GM10248 (cell line): ENCODE results near the gene FGF5.

ENCODE experiments used
- CTCF ChIA-PET: fragments of 300-600 bp; sonication (Branson Sonifier 250); formaldehyde crosslinking; extraction: SDS; loops from one replicate; lab custom pipeline; 2021; ENCODE audit warnings: antibody characterized with exemption; lab: Yijun Ruan, JAX
- POLR2A ChIA-PET: fragments of 350-650 bp; sonication (Branson Sonifier 250); formaldehyde crosslinking; extraction: SDS; loops from one replicate; lab custom pipeline; 2020; ENCODE audit warnings: antibody characterized with exemption; lab: Yijun Ruan, JAX
- DNase-seq: peaks from one replicate; pipeline ENCODE4 v3.0.0; 2012; ENCODE audit errors: extremely low spot score
- TF ChIP-seq, protein P1 (sequence below): IDR thresholded peaks from 2 replicates; pipeline ENCODE4 v1.5.1; 2012; ENCODE audit warnings: mild to moderate bottlenecking, low read depth; ENCODE audit errors: extremely low read depth, missing control alignments, control extremely low read depth

Gene FGF5

DNA sequence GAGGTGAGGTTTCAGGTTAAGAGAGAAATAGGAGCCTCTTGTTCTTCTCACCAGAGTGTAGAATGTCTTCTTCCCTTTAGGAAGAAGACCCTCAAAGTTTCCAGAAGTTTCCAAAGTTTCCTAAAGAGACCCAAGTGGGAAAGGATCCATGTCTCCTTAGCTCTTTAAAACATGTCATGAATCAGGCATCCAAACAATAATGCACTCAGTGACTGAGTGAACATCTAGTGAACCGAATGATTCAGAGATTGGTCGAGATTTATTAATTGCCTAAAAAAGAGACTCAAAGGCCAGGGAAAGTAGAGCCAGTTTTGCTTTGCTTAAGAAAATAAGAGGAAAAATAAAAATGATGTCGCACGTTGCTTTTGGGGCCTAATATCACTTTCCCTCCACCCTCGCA lies 29.4 kb downstream of the FGF5 start:
- TF ChIP-seq, protein P1, sequence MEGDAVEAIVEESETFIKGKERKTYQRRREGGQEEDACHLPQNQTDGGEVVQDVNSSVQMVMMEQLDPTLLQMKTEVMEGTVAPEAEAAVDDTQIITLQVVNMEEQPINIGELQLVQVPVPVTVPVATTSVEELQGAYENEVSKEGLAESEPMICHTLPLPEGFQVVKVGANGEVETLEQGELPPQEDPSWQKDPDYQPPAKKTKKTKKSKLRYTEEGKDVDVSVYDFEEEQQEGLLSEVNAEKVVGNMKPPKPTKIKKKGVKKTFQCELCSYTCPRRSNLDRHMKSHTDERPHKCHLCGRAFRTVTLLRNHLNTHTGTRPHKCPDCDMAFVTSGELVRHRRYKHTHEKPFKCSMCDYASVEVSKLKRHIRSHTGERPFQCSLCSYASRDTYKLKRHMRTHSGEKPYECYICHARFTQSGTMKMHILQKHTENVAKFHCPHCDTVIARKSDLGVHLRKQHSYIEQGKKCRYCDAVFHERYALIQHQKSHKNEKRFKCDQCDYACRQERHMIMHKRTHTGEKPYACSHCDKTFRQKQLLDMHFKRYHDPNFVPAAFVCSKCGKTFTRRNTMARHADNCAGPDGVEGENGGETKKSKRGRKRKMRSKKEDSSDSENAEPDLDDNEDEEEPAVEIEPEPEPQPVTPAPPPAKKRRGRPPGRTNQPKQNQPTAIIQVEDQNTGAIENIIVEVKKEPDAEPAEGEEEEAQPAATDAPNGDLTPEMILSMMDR: no peak
- no peak for DNase-seq
- CTCF ChIA-PET: no interaction called here
- POLR2A ChIA-PET: no interaction called here

DNA sequence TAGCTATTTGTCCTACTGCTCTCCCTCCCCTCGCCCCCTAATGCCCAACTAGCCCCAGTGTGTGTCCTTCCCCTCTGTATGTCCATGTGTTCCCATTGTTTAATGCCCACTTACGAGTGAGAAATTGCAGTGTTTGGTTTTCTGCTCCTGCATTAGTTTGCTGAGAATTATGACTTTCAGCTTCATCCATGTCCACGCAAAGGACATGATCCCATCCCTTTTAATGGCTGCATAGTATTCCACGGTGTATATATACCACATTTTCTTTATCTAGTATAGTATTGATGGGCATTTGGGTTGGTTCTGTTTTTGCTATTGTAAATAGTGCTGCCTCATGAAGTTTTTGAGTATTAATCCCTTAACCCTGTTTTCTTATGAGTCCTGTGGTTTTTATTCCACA lies 35.4 kb downstream of the FGF5 start:
- ChIA-PET POLR2A (no interaction called here), CTCF (interaction anchor here (0.9 to 1.6 kb wide), 3 partner anchors 14 to 100 kb away, joined by 3 to 5 read pairs (median 3); no protein-coding TSS in a partner anchor)
- TF ChIP-seq, protein P1: no peak
- DNase-seq: no peak

DNA sequence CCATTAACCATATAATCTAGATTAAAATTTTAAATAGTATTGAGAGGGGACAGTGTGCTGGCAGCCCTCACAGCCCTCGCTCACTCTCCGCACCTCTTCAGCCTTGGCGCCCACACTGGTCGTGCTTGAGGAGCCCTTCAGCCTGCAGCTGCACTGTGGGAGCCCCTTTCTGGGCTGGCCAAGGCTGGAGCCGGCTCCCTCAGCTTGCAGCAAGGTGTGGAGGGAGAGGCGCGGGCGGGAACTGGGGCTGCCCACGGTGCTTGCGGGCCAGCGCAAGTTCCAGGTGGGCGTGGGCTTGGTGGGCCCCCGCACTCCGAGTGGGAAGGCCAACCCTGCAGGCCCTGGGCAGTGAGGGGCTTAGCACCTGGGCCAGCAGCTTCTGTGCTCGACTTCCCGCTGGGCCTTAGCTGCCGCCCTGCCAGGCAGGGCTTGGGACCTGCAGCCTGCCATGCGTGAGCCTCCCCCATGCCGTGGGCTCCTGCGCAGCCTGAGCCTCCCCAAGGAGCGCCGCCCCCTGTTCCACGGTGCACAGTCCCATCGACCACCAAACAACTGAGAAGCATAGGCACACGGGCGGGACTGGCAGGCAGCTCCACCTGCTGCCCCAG lies 36.3 kb downstream of the FGF5 start:
- CTCF ChIA-PET: interaction anchor here (0.9 to 1.6 kb wide), 3 partner anchors 14 to 101 kb away, joined by 3 to 5 read pairs (median 3); no protein-coding TSS in a partner anchor
- POLR2A ChIA-PET: no interaction called here
- TF ChIP-seq, protein P1: no peak
- no peak for DNase-seq

DNA sequence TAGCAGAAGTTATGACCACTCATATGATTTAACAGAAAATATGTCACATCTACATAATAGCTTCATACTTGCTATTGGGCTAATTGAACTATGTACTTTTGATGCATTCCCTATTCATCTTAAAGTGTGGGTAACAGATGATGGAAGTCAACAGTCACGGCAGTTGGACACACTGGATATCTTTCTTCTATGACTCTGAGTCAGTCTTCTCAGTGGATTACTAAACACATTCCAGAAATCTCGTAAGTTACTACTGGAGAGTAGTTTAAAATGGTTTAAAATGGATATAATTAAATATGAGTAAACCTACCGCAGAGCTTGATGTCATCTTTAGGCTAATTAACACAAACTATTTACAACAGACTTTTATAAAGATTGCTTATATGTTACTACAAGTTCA lies 39.0 kb downstream of the FGF5 start:
- CTCF ChIA-PET: no interaction called here
- POLR2A ChIA-PET: no interaction called here
- no peak for DNase-seq
- TF ChIP-seq, protein P1: no peak

DNA sequence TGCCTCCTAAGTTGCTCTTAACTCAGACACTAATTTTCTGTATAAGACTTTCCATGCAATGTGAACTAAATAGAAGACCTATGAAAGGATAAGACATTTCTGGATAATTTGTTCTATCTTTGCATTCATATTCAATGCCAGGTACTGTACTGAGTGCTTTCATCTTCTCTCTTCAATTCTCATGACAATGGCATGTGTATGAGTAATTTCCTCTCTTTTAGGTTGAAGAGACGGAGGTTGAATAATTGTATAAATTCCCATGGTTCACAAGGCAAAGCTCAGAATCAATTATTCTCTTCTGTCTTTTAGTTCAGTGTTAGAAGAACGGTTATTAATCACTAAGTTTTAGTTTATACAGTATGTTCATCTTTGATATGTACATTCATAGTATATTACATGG lies 39.8 kb downstream of the FGF5 start:
- ChIA-PET CTCF (no interaction called here), POLR2A (no interaction called here)
- TF ChIP-seq, protein P1: no peak
- DNase-seq: no peak

DNA sequence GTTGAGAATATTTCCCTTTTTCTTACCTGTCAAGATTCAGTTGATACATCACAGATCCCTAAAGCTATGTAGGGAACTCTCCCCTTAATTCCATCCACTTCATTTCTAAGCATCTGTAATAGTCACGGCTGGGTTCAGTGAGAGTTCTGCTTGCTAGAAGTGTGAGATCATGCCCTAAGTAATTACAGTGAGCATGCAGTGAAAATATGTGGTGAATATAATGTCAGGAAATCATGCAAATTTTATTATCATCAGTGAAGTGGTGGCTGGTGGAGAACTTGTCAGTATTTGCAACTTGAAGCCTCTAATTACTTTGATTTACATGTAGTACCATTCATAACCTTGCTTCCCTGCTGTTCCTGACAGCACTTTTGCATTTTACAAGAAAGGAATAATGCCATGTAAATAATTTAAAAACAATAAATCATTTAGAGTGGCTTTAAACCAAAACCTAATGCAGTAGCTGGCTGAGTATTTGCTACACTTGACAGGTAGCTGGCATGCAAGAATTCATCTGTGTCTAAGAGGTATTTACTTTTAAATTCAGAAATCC lies 40.8 kb downstream of the FGF5 start:
- TF ChIP-seq, protein P1: no peak
- ChIA-PET POLR2A (no interaction called here), CTCF (no interaction called here)
- DNase-seq: no peak
